Effector CD8-positive, alpha-beta T cell (primary cell): ENCODE data around the gene RGSL1.

Experiments used
- DNase-seq: peaks from one replicate; lab custom pipeline; 2025; lab: John Stamatoyannopoulos, UW

The RGSL1 gene

DNA sequence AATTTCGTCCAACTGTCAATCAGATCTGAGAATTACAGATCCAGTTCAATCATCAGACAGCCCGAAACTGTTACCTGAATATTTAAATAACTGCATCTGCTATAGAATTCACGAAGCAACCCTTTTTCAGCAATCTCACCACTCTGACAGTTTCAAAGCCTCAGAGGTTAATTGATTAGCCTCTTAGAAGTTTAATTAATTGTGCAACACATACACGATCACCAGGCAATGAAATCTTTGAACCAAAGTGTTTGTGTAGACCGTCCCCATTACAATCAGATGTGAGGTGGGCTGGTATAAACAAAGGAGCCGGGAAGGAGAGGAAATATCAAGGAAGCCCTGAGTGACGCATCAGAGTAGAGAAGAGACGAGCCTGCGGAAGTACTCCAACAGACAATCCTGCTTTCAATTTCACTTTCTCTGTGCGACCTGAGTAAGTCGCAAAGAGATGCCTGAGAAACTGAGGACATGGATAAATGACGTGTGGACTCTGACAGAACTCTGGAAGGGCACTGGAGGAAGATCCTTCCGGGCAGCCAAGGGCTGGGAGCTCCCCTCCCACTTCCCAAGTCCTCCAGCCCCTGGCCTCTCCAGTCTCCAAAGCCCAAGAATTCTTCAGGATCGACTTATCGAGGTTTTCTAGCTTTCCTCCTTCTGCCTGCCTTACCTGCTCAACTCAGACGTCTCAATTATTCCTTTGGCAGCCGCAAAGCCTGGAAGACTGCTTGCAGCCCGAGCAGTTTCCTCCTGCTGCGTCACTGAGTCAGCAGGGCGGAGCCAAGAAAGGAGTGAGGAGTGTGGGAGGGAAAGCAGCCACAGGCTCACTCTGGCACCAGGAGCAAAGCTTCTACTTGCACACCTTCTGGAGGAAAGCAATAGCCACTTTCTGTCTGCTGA is 138.8 kb downstream of the RGSL1 start, which contains the start of gene RNASEL:
Gene RNASEL, minus strand, starts transcription at position 757 of the 897 bp plus-strand sequence. CDS start 2,450 bp downstream, outside the sequence.
- peak; percentile 42 for DNase-seq

GRCh38 chr1:182589520-182589919 is 139.6 kb downstream of the RGSL1 start:
- DNase-seq: no peak

DNA sequence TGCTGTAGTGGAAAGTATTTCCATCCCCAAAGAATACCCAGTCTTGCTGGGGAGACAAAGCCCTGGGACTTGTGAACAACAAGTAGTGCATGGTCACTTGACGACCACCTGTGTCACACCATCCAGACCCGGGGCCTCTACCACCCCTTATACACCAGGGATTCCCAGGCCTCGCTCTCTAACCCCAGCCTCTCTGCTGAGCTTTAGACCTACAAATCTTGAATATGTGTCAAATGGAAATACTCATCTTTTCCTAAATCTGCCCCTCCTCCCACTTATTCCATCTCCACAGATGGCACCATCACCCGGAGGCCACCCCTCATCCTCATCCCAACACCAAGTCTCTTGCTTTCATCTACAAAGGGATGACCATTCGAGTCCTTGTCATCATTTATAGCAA is 140.0 kb downstream of the RGSL1 start:
- DNase-seq: no peak

- peak; percentile 53 for DNase-seq
These were observed 145.8 kb downstream of the RGSL1 start for GRCh38 chr1:182595641-182596240.

DNA sequence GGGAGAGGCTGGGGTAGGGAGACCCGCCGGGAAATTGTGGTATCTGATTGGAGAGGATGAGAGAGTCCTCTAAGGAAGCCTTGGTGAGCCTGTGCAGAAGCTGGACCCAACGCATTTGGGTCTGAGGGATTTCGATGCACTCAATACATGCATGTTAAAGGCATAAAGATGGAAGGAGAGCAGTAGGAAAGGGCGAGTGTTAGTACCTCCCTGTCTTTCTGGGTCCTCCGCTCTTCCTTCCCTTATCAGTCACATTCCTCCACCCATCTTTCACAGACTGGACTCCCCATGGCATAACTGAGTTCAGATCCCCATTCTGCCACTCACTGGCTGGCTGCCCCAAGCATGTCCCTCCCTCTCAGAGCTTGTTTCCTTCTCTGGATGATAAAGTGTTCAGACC is 147.0 kb downstream of the RGSL1 start:
- no peak for DNase-seq

- no peak for DNase-seq
These were observed 148.3 kb downstream of the RGSL1 start for GRCh38 chr1:182598296-182598695.

- no peak for DNase-seq
These were observed 149.4 kb downstream of the RGSL1 start for GRCh38 chr1:182599339-182599738.

GRCh38 chr1:182600036-182600713 is 150.2 kb downstream of the RGSL1 start:
- no peak for DNase-seq

DNA sequence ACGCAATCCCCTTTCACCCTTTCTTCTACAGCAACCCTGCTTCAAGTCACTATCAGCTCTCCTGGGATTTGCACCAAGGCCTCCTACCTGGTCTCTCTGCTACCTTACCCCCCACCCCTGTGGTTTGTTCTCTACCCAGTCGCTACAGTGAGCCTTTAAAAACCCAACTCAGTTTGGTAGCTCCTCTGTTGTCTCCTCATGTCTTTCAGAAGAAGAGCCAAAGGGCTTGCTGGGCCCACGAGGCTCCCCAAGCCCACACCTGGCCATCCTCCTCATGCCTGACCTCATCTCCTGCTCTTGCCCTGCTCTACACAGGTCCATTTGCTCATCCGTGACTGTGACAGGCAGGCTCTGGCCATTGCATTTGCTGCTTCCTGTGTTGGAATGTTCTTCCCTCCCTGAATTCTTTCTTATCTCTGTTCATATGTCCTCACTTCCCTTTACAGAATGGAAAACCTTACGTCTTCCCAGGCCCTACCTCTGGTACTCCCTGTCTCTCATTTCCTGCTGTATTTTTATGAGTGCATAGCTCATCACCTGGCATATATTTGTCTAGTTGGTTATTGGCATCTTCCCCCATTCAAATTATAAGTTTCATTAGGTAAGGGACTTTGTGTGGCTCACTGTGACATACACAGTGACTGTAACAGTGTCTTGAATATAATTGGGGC is 150.9 kb downstream of the RGSL1 start:
- no peak for DNase-seq

- peak; percentile 52 for DNase-seq
These were observed 151.5 kb downstream of the RGSL1 start for GRCh38 chr1:182601416-182601786.

DNA sequence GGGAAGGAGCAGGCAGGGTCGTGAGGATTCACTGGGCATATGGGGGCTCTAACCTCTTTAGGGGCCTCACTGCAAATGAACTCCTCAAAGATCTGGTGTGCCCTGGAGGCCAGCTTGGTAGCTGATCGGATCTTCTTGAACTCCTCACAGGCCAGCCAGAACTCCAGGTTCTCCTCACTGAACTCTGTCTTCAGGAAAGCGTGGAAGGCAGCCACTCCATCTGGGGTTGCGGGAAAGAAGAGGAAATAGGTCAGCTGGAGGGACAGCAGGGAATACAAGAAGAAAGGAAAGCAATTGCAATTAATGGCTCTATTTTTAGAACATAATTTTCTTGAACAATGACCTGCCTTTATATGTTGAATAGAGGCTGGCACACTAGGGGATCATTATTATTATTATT is 152.0 kb downstream of the RGSL1 start:
- no peak for DNase-seq

DNA sequence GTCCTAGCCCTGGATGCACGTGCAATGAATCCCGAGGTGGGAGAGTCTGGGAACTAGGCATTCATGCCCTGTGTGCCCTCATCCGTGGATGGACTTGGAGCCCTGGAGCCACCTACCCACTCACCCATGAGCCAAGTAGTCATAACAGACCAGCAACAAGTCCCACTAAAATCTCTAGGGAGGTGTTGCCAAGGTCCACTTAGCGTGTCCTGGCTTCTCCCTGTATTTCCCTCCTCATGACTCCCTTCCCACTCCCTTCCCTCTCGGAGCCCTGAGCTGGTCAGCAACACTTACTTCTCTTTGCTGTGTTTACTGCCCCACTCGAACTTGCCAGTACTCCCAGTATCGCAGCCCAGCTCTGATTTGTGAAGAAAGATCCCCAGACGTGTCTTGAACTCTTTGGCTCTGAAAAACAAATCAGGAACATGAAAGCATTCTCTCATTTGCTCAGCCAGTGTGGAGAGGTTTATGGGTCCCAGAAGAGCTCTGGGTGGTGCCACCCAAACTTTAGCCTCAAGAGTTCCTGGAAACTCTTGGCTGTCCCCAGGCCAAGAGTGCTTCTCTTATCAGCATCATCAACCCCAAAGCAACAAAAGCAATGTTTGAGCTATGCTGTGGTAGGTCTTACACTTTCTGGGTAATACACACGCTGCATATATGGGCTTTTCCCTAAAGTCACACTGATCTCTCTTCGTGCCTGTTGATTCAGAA is 153.1 kb downstream of the RGSL1 start:
- DNase-seq: no peak

- DNase-seq: no peak
These were observed 153.8 kb downstream of the RGSL1 start for GRCh38 chr1:182603646-182604174.

DNA sequence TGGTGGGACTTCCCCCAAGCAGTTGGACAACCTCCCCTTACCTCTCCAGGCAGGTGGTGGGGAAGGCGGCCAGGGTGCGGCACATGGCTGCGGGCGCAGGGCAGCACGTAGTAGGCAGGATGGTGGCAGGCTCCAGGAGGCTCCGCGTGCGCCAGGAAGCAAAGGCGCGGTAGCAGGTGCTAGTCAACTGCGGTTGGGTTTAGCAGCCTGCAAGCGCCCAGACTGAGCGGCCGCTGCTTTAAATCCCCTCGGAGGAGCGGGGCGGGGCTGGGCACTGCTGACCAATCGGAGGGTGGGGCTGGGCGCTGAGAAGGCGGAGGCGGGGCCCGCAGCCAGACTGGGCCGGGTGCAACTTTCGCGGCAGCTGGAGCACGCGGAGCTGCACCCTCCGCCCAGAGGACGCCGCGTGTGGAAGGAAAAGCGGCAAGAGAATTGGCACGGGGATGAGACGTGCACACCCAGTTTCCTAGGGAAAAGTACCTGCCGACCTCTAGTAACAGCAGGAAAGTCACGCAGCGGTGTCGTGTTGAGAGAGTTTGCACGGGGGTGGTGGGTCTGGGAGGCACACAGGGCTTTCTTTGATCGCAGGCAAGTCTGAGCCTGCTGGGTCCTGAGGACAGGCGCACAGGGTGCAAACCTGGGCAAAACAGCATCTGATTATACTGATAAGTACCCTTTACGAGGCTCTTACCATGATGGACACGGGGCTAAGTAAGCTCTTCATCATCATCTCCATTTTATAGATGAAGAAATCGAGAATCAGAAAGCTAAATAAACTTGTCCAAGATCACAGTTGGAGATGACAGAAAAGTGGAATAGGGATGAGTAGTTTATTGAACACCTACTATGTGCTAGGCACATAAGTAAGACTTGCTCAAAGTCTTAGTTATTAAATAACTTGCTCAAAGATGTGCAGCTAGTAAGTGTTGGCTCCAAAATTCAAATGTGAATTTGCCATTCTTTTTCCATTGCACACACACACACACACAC is 154.5 kb downstream of the RGSL1 start, which contains the start of gene RGS16:
Gene RGS16, minus strand, starts transcription at position 215 of the 990 bp plus-strand sequence. Its CDS starts 130 bp downstream, at position 85.
- DNase-seq: peak; percentile 65

GRCh38 chr1:182607566-182607965 is 157.6 kb downstream of the RGSL1 start:
- no peak for DNase-seq

GRCh38 chr1:182608236-182608635 is 158.3 kb downstream of the RGSL1 start:
- no peak for DNase-seq

- DNase-seq: no peak
These were observed 159.1 kb downstream of the RGSL1 start for GRCh38 chr1:182608845-182609610.
